Measurements from ENCODE around the gene NUS1. TPM values are rescaled to one million over a fixed set of nuclear protein-coding genes. Genes with fewer than 3 reads are reported as not detected.
"Not testable (repeated sequence)": the region's sequence is repeated elsewhere in the genome, so short reads cannot be mapped to it uniquely, and the experiment has no call there.

Gene NUS1
- total and polyA plus RNA-seq, 2 experiments from 2014 or later: 8.1 to 15.9 TPM

GRCh38 chr6:117653949-117654348 lies 21.3 kb upstream of the NUS1 start:
- Histone ChIP-seq H3K4me3 (no peak overlapping the region), H3K27me3 (no peaks in the 10 kb centered on the region), H3K9me3 (ENCODE audit: low read depth) (no peaks in the 10 kb centered on the region), H3K4me1 (ENCODE audit: low read depth) (no peaks in the 10 kb centered on the region), H3K36me3 (no peaks in the 10 kb centered on the region), H3K27ac (no peak overlapping the region)
- no peak for DNase-seq (ENCODE audit: low read depth in 1 of 2, low spot score in 1 of 2)
- TF ChIP-seq CTCF (IDR thresholded peaks at IDR 0.05; ENCODE audit: low read depth, low read length): no peak

- DNase-seq (ENCODE audit: low read depth in 1 of 2, low spot score in 1 of 2): no peak
- Histone ChIP-seq H3K27ac (no peak overlapping the region), H3K4me3 (no peak overlapping the region), H3K4me1 (ENCODE audit: low read depth) (no peaks in the 10 kb centered on the region), H3K9me3 (ENCODE audit: low read depth) (no peaks in the 10 kb centered on the region), H3K36me3 (no peaks in the 10 kb centered on the region), H3K27me3 (no peaks in the 10 kb centered on the region)
- TF ChIP-seq CTCF (IDR thresholded peaks at IDR 0.05; ENCODE audit: low read depth, low read length): no peak
Measured at GRCh38 chr6:117655380-117655779, 19.9 kb upstream of the NUS1 start.

GRCh38 chr6:117666881-117667280 lies 8.4 kb upstream of the NUS1 start:
- H3K27ac ChIP-seq: no peak overlapping the region
- no peak overlapping the region for H3K4me3 ChIP-seq
- TF ChIP-seq CTCF (IDR thresholded peaks at IDR 0.05; ENCODE audit: low read depth, low read length): no peak
- DNase-seq (ENCODE audit: low read depth in 1 of 2, low spot score in 1 of 2): peak in 1 of 2 donors; percentile 47
- H3K27me3 ChIP-seq: no peaks in the 10 kb centered on the region
- no peaks in the 10 kb centered on the region for H3K36me3 ChIP-seq
- no peaks in the 10 kb centered on the region for H3K9me3 ChIP-seq (ENCODE audit: low read depth)
- no peaks in the 10 kb centered on the region for H3K4me1 ChIP-seq (ENCODE audit: low read depth)

- H3K27me3 ChIP-seq: no peaks in the 10 kb centered on the region
- no peak overlapping the region for H3K27ac ChIP-seq
- TF ChIP-seq CTCF (IDR thresholded peaks at IDR 0.05; ENCODE audit: low read depth, low read length): no peak
- H3K9me3 ChIP-seq (ENCODE audit: low read depth): no peaks in the 10 kb centered on the region
- no peaks in the 10 kb centered on the region for H3K4me1 ChIP-seq (ENCODE audit: low read depth)
- DNase-seq (ENCODE audit: low read depth in 1 of 2, low spot score in 1 of 2): no peak
- H3K36me3 ChIP-seq: no peaks in the 10 kb centered on the region
- no peak overlapping the region for H3K4me3 ChIP-seq
Measured at GRCh38 chr6:117668736-117669135, 6.5 kb upstream of the NUS1 start.

GRCh38 chr6:117674503-117674902 lies 766 bp upstream of the NUS1 start:
- no peak for TF ChIP-seq CTCF (IDR thresholded peaks at IDR 0.05; ENCODE audit: low read depth, low read length)
- Histone ChIP-seq H3K36me3 (no peaks in the 10 kb centered on the region), H3K9me3 (ENCODE audit: low read depth) (no peaks in the 10 kb centered on the region), H3K27ac (no peak overlapping the region), H3K4me1 (ENCODE audit: low read depth) (peaks cover 5% of the 10 kb centered on the region), H3K27me3 (no peaks in the 10 kb centered on the region), H3K4me3 (peak overlapping the region; percentile 76)
- no peak for DNase-seq (ENCODE audit: low read depth in 1 of 2, low spot score in 1 of 2)

- peak in 1 of 2 donors; percentile 30 for DNase-seq (ENCODE audit: low read depth in 1 of 2, low spot score in 1 of 2)
- H3K36me3 ChIP-seq; H3K4me1 ChIP-seq (ENCODE audit: low read depth); H3K27me3 ChIP-seq; H3K9me3 ChIP-seq (ENCODE audit: low read depth): not testable (repeated sequence)
- Histone ChIP-seq H3K27ac (peak overlapping the region; percentile 49), H3K4me3 (peak overlapping the region; percentile 76)
Measured at GRCh38 chr6:117675658-117676301, 511 bp downstream of the NUS1 start.

Data from cardiac muscle cell (in vitro differentiated cells and primary cell).